GM12878 (cell line): ENCODE results near the gene EPN3. TPM values are rescaled to one million over a fixed set of nuclear protein-coding genes. Genes with fewer than 3 reads are reported as not detected.
A peak's percentile ranks its signal among the peaks of the same experiment; 100 is the strongest.

ENCODE experiments used
- ATAC-seq: fragments of 200-7000 bp; cut with Tn5 transposase; 3 replicates; pipeline ENCODE4 v1.9.1; 2020; ENCODE audit warnings: mild to moderate bottlenecking, moderate library complexity
- BruUV-seq: library from RNA; stranded (reverse); fragments of 400-500 nt; replicated peaks from 2 replicates; lab custom pipeline; 2021; lab: Mats Ljungman, UMichigan
- CTCF ChIA-PET: fragments of 300-600 bp; sonication (Branson Sonifier 250); formaldehyde crosslinking; extraction: SDS; loops from one replicate; lab custom pipeline; 2021; ENCODE audit warnings: inconsistent platforms; lab: Yijun Ruan, JAX
- POLR2A ChIA-PET: fragments of 350-600 bp; formaldehyde crosslinking; extraction: SDS; loops from one replicate; lab custom pipeline; 2021; ENCODE audit warnings: inconsistent platforms; lab: Charles Lee
- RAD21 ChIA-PET: fragments of 300-600 bp; sonication (Branson Sonifier 250); formaldehyde crosslinking; loops from one replicate; lab custom pipeline; 2023; ENCODE audit warnings: antibody characterized with exemption; ENCODE audit not compliant: unreplicated experiment; lab: Charles Lee
- SMC1A ChIA-PET: fragments of 300-600 bp; sonication (Branson Sonifier 250); formaldehyde crosslinking; loops from one replicate; lab custom pipeline; 2023; ENCODE audit not compliant: unreplicated experiment, uncharacterized antibody; lab: Charles Lee
- DNase-seq: peaks from one replicate; pipeline ENCODE4 v3.0.0-alpha.2; 2011; ENCODE audit warnings: low read depth, low spot score
- FAIRE-seq: peaks from 3 replicates; lab custom pipeline; 2011; peaks lifted over from hg19 to GRCh38; lab: Jason Lieb, UNC
- H2AFZ ChIP-seq: 2 replicates; pipeline ENCODE4 v1.6.0; 2011; ENCODE audit warnings: low read depth, low read length, control low read depth; ENCODE audit not compliant: control insufficient read depth
- H3K27ac ChIP-seq: 2 replicates; pipeline ENCODE4 v1.5.1; 2011; ENCODE audit warnings: control low read depth; ENCODE audit not compliant: control insufficient read depth, insufficient read depth
- H3K27me3 ChIP-seq, 2 experiments: replicated peaks in 1 of 2; 2 replicates each; pipeline versions ENCODE4 v1.6.0 to v1.6.1; 2011; ENCODE audit warnings: low read length in 1 of 2; ENCODE audit not compliant: control insufficient read depth in 2 of 2, insufficient read depth in 2 of 2
- H3K36me3 ChIP-seq, 2 experiments: 2 replicates each; pipeline ENCODE4 v1.5.1; 2011; ENCODE audit warnings: low read length in 1 of 2; ENCODE audit not compliant: control insufficient read depth in 2 of 2, insufficient read depth in 2 of 2
- H3K4me1 ChIP-seq: 2 replicates; pipeline ENCODE4 v1.6.1; 2011; ENCODE audit warnings: mild to moderate bottlenecking, low read length, moderate library complexity, mixed read lengths; ENCODE audit not compliant: control insufficient read depth, insufficient read depth
- H3K4me2 ChIP-seq: 2 replicates; pipeline ENCODE4 v1.6.0; 2011; ENCODE audit warnings: control low read depth; ENCODE audit not compliant: control insufficient read depth, insufficient read depth
- H3K4me3 ChIP-seq: fragments of 200-600 bp; sonication (generic); 2 replicates; pipeline ENCODE4 v1.5.1; 2016
- H3K79me2 ChIP-seq: 2 replicates; pipeline ENCODE4 v1.6.0; 2011; ENCODE audit warnings: low read length; ENCODE audit not compliant: control insufficient read depth, insufficient read depth
- H3K9ac ChIP-seq: 2 replicates; pipeline ENCODE4 v1.8.0; 2011; ENCODE audit warnings: low read length, control low read depth, mixed read lengths; ENCODE audit not compliant: control insufficient read depth, insufficient read depth
- H3K9me3 ChIP-seq: replicated peaks from 3 replicates; pipeline ENCODE4 v1.5.1; 2011; ENCODE audit warnings: mild to moderate bottlenecking, low read length; ENCODE audit not compliant: control insufficient read depth, insufficient read depth
- H4K20me1 ChIP-seq: 2 replicates; pipeline ENCODE4 v1.6.0; 2011; ENCODE audit not compliant: control insufficient read depth, insufficient read depth
- EZH2 ChIP-seq: IDR thresholded peaks from 2 replicates; pipeline ENCODE4 v1.6.1; 2012; ENCODE audit warnings: low read depth, mild to moderate bottlenecking, control low read depth, inconsistent platforms, low read length, borderline replicate concordance; ENCODE audit not compliant: control insufficient read depth
- KDM1A ChIP-seq: fragments of 200-600 bp; sonication (generic); IDR thresholded peaks from 2 replicates; pipeline ENCODE4 v1.6.1; 2016; ENCODE audit warnings: borderline replicate concordance
- KLF5 ChIP-seq: fragments of 450-650 bp; IDR thresholded peaks from 2 replicates; pipeline ENCODE4 v1.6.1; 2014; ENCODE audit warnings: mild to moderate bottlenecking; ENCODE audit not compliant: partially characterized antibody
- MEF2B ChIP-seq: fragments of 450-650 bp; IDR thresholded peaks from 2 replicates; pipeline ENCODE4 v1.6.1; 2018; ENCODE audit warnings: mild to moderate bottlenecking, moderate library complexity; ENCODE audit not compliant: partially characterized antibody, poor library complexity, severe bottlenecking
- NFYB ChIP-seq: IDR thresholded peaks from 2 replicates; pipeline ENCODE4 v1.6.1; 2011; ENCODE audit warnings: low read depth, mild to moderate bottlenecking, low read length, improper control_type of control experiment, moderate library complexity; ENCODE audit not compliant: insufficient read depth
- POU2F2 ChIP-seq: IDR thresholded peaks from 3 replicates; pipeline ENCODE4 v1.6.1; 2011; ENCODE audit warnings: low read depth, mild to moderate bottlenecking, low read length, borderline replicate concordance
- SP1 ChIP-seq: IDR thresholded peaks from one replicate; pipeline ENCODE4 v1.6.1; 2011; ENCODE audit warnings: low read depth, low read length
- WRNIP1 ChIP-seq: IDR thresholded peaks from 2 replicates; pipeline ENCODE4 v1.6.1; 2011; ENCODE audit warnings: low read depth, low read length, improper control_type of control experiment, borderline replicate concordance
- YY1 ChIP-seq: IDR thresholded peaks from 2 replicates; pipeline ENCODE4 v1.6.1; 2011; ENCODE audit warnings: low read depth, mild to moderate bottlenecking, low read length
- ZZZ3 ChIP-seq: IDR thresholded peaks from 2 replicates; pipeline ENCODE4 v1.6.1; 2011; ENCODE audit warnings: low read depth; ENCODE audit not compliant: control insufficient read depth, insufficient read length
- WGBS: methylation state at CpG from one replicate; pipeline ENCODE4 v1.1.6; 2016; ENCODE audit warnings: low lambda C conversion rate; ENCODE audit not compliant: insufficient replicate concordance, insufficient coverage; ENCODE audit errors: missing lambda C conversion rate; 5-methylcytosine and 5-hydroxymethylcytosine counted together
- in situ Hi-C: fragments of 300-500 bp; cut with MboI; formaldehyde crosslinking; loops from 9 replicates; pipeline ENCODE4 v1.14.3; 2018; ENCODE audit warnings: mixed read lengths
- intact Hi-C: fragments of 100-400 bp; cut with micrococcal nuclease; formaldehyde crosslinking; loops from one replicate; pipeline ENCODE4 v1.14.2; 2022; ENCODE audit not compliant: unreplicated experiment
- polyA plus RNA-seq, 11 experiments: library from polyadenylated mRNA; depleted of rRNA in 4 of 11; unstranded in 6 of 11; stranded (reverse) in 5 of 11; fragments of >200 nt; fragmentation: Nextera tagmentation in 4 of 11; fragmentation: Illumina TruSeq in 1 of 11; extraction: Ambion mirVana in 4 of 11; extraction: Trizol in 1 of 11; gene quantifications; 1 replicate in 1 of 11; 2 replicates in 10 of 11; pipeline versions ENCODE4 v1.2.1 to v1.2.3, GENCODE V29; 2011 to 2016; ENCODE audit warnings: inconsistent platforms in 2 of 11, missing spikeins in 2 of 11, low read depth in 1 of 11
- total RNA-seq, 4 experiments: library from RNA; depleted of rRNA in 3 of 4; stranded (reverse); fragments of >200 nt in 3 of 4; fragmentation: Illumina TruSeq in 1 of 4; extraction: Trizol in 1 of 4; gene quantifications; 2 replicates each; pipeline versions ENCODE4 v1.2.1 to v1.2.3, GENCODE V29; 2013 to 2021
- TF ChIP-seq, protein P1 (sequence below), 3 experiments: IDR thresholded peaks in 2 of 3; conservative IDR thresholded peaks in 1 of 3; 2 replicates each; pipeline ENCODE4 v1.5.1; 2011; ENCODE audit warnings: low read depth in 3 of 3, low read length in 3 of 3, mild to moderate bottlenecking in 3 of 3, control low read depth in 2 of 3, moderate library complexity in 2 of 3, inconsistent platforms in 1 of 3, mixed read lengths in 1 of 3; ENCODE audit not compliant: control insufficient read depth in 2 of 3, insufficient read depth in 1 of 3; ENCODE audit errors: extremely low read depth in 1 of 3
- TF ChIP-seq, protein P2 (sequence below): fragments of 450-650 bp; conservative IDR thresholded peaks from 2 replicates; pipeline ENCODE4 v1.6.1; 2017; ENCODE audit warnings: mild to moderate bottlenecking, moderate library complexity

The EPN3 gene
- total and polyA plus RNA-seq, 10 of the 15 experiments (the other 5 are each of a cell fraction or from before 2014, with no cell fraction given) = 0.04 to 0.07 TPM; not detected in 8

DNA sequence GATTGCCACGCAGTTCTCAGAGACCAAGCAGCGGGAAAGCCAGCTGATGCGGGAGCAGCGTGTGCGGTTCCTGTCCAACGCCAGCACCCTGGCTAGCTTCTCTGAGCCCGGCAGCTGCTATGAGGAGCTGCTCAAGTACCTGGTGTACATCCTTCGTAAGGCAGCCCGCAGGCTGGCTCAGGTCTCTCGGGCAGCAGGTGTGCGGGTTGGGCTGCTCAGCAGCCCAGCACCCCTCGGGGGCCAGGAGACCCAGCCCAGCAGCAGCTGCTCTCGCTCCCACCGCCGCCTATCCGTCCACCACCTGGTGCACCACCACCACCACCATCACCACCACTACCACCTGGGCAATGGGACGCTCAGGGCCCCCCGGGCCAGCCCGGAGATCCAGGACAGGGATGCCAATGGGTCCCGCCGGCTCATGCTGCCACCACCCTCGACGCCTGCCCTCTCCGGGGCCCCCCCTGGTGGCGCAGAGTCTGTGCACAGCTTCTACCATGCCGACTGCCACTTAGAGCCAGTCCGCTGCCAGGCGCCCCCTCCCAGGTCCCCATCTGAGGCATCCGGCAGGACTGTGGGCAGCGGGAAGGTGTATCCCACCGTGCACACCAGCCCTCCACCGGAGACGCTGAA is 43.2 kb downstream of the EPN3 start:
- Histone ChIP-seq H2AFZ (no peak overlapping the region), H3K79me2 (no peaks in the 10 kb centered on the region), H3K4me2 (no peak overlapping the region), H3K4me1 (no peaks in the 10 kb centered on the region), H3K27ac (no peak overlapping the region), H3K27me3 (peaks cover 0 to 1% of the 10 kb centered on the region in 2 experiments; a peak in 3 of 4 replicates), H3K4me3 (no peak overlapping the region), H3K36me3 (no peaks in the 10 kb centered on the region), H3K9me3 (no peaks in the 10 kb centered on the region), H3K9ac (no peak overlapping the region), H4K20me1 (no peaks in the 10 kb centered on the region)
- in situ Hi-C loops = no loop called here
- TF ChIP-seq, protein P1, sequence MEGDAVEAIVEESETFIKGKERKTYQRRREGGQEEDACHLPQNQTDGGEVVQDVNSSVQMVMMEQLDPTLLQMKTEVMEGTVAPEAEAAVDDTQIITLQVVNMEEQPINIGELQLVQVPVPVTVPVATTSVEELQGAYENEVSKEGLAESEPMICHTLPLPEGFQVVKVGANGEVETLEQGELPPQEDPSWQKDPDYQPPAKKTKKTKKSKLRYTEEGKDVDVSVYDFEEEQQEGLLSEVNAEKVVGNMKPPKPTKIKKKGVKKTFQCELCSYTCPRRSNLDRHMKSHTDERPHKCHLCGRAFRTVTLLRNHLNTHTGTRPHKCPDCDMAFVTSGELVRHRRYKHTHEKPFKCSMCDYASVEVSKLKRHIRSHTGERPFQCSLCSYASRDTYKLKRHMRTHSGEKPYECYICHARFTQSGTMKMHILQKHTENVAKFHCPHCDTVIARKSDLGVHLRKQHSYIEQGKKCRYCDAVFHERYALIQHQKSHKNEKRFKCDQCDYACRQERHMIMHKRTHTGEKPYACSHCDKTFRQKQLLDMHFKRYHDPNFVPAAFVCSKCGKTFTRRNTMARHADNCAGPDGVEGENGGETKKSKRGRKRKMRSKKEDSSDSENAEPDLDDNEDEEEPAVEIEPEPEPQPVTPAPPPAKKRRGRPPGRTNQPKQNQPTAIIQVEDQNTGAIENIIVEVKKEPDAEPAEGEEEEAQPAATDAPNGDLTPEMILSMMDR (IDR thresholded peaks at IDR 0.05 in 2 of 3, conservative IDR thresholded peaks at IDR 0.05 in 1 of 3; ENCODE audit: control insufficient read depth in 2 of 3, extremely low read depth in 1 of 3, insufficient read depth in 1 of 3, low read depth in 3 of 3, low read length in 3 of 3) = 0 out of 6 replicates have a peak, but pooled peaks of 1 of the 3 experiments have one; percentile 10
- TF ChIP-seq MEF2B = no peak
- ATAC-seq (peak; percentile 52), FAIRE-seq (no peak), DNase-seq (no peak)
- ChIA-PET CTCF (interaction anchor here (0.8 to 1.1 kb wide), 2 partner anchors 9 to 24 kb away, joined by 3 to 4 read pairs; no protein-coding TSS in a partner anchor), RAD21 (no interaction called here), SMC1A (no interaction called here), POLR2A (no interaction called here)
- WGBS = 54% methylated on average over 31 of the region's 33 CpGs
- intact Hi-C loops = no loop called here
- no TSS peak for BruUV-seq

DNA sequence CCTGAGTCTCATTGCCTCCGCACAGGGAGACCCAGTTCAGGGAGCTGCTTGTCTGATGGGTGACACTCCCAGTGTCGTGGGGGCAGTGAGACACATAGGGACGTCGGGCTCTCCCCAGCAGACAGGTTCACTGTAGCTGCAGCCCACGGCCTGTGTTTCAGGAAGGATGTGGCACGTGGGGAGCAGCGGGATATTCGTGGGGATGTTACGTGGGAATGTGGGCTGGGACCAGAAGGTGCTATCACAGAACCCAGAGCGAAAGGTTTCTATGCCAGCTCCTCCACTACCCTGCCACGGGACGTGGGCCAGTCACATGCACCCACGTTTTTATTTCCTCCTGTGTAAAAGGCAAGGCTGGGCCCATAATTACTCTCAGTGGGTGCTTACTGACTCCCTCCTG is 44.3 kb downstream of the EPN3 start:
- ChIA-PET RAD21 (no interaction called here), CTCF (interaction anchor here (0.7 to 1.0 kb wide), 2 partner anchors 8 to 93 kb away, joined by 3 to 4 read pairs; no protein-coding TSS in a partner anchor), SMC1A (no interaction called here), POLR2A (no interaction called here)
- no peak overlapping the region for H3K9ac ChIP-seq
- H3K4me2 ChIP-seq = no peak overlapping the region
- H3K9me3 ChIP-seq = no peaks in the 10 kb centered on the region
- no peaks in the 10 kb centered on the region for H4K20me1 ChIP-seq
- 12% methylated on average over 13 of the region's 13 CpGs for WGBS
- H3K4me3 ChIP-seq = no peak overlapping the region
- no peaks in the 10 kb centered on the region for H3K36me3 ChIP-seq
- no peak overlapping the region for H2AFZ ChIP-seq
- in situ Hi-C loops = no loop called here
- no peak for FAIRE-seq
- TF ChIP-seq WRNIP1 = no peak
- no peak for TF ChIP-seq NFYB
- no peak for TF ChIP-seq SP1
- no peak for TF ChIP-seq YY1
- TF ChIP-seq KDM1A = no peak
- no peak for TF ChIP-seq ZZZ3
- TF ChIP-seq POU2F2 = no peak
- TF ChIP-seq, protein P2, sequence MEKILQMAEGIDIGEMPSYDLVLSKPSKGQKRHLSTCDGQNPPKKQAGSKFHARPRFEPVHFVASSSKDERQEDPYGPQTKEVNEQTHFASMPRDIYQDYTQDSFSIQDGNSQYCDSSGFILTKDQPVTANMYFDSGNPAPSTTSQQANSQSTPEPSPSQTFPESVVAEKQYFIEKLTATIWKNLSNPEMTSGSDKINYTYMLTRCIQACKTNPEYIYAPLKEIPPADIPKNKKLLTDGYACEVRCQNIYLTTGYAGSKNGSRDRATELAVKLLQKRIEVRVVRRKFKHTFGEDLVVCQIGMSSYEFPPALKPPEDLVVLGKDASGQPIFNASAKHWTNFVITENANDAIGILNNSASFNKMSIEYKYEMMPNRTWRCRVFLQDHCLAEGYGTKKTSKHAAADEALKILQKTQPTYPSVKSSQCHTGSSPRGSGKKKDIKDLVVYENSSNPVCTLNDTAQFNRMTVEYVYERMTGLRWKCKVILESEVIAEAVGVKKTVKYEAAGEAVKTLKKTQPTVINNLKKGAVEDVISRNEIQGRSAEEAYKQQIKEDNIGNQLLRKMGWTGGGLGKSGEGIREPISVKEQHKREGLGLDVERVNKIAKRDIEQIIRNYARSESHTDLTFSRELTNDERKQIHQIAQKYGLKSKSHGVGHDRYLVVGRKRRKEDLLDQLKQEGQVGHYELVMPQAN = no peak
- no peak for TF ChIP-seq EZH2
- TF ChIP-seq KLF5 = no peak
- DNase-seq = no peak
- BruUV-seq = no TSS peak
- no peaks in the 10 kb centered on the region for H3K79me2 ChIP-seq
- no peaks in the 10 kb centered on the region for H3K4me1 ChIP-seq
- intact Hi-C loops = no loop called here
- H3K27ac ChIP-seq = no peak overlapping the region
- peaks cover 0 to 1% of the 10 kb centered on the region in 2 experiments; a peak in 2 of 4 replicates for H3K27me3 ChIP-seq
- ATAC-seq = no peak
